HCEC 1CT (cell line): Measurements from ENCODE around the gene FBXL17.

Source experiments
- DNase-seq: peaks from one replicate; pipeline ENCODE4 v3.0.0-alpha.2; 2017

FBXL17 gene

GRCh38 chr5:107982703-107983425 is 399.0 kb downstream of the FBXL17 start:
- no peak for DNase-seq

- no peak for DNase-seq
Measured at GRCh38 chr5:107980923-107981692, 400.8 kb downstream of the FBXL17 start.

GRCh38 chr5:107979900-107980299 is 402.0 kb downstream of the FBXL17 start:
- no peak for DNase-seq

GRCh38 chr5:107979291-107979690 is 402.6 kb downstream of the FBXL17 start:
- peak; percentile 9 for DNase-seq

- DNase-seq: no peak
Measured at GRCh38 chr5:107977550-107978071, 404.3 kb downstream of the FBXL17 start.

- DNase-seq: no peak
Measured at GRCh38 chr5:107975568-107975967, 406.3 kb downstream of the FBXL17 start.

DNA sequence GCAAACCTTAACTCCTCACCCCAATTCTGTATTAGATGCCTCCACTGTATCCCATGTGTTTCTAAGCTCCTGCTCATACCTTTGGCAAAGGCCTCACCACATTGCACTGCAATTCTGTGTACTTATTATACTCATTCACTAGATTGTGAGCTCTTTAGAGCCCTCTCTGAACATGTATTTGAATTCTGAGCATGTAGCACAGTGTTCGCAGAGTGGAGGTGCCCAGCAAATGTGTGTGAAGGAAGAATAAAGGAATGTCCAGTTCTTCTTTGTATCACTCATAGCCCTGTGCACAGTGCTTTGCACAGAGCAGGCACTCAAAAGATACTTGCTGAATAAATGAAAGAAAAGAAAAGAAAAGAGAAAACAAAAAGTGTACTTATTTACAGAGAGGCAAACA is 410.1 kb downstream of the FBXL17 start:
- no peak for DNase-seq

DNA sequence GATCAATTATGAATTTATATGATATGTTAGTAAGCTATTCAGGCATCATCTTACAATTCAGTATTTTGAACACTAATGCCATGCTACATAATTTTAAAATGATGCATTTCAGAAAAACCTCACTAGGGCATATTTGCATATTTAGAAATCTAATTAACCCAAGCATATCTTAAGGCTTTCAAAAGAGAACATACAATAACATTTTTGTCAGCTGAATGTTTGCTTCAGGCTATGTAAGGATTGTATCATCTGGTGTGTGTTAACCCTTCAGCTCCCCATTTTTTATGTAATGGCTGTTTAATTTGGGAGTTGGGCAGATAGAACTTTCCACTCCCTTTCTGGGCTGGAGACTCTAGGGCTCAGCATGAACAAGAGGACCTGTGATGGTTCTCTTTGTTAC is 412.1 kb downstream of the FBXL17 start:
- DNase-seq: no peak

GRCh38 chr5:107968998-107969397 is 412.9 kb downstream of the FBXL17 start:
- peak; percentile 78 for DNase-seq

DNA sequence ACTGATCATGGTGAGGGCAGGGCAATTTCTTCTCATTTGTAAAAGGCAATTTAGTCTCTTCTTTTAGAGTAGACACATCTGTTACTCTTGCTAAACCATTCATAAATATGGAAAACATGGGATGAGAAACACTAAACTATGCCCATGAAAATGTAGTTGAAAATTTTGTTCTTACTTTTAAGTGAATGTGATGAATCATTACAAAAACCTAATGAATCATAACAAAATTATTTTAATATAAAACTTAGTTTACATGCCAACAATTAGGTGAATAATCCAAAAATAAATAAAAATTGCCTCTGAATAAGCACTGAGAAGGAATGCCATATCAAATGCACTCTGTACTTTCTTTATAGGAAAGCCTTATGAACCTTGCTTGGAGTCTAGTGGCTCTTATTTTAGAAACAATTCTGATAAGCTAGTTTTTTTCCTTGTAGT is 413.5 kb downstream of the FBXL17 start:
- peak; percentile 71 for DNase-seq

GRCh38 chr5:107966201-107966600 is 415.7 kb downstream of the FBXL17 start:
- DNase-seq: no peak

GRCh38 chr5:107964722-107965121 is 417.2 kb downstream of the FBXL17 start:
- DNase-seq: no peak

GRCh38 chr5:107959573-107960279 is 422.2 kb downstream of the FBXL17 start:
- no peak for DNase-seq

DNA sequence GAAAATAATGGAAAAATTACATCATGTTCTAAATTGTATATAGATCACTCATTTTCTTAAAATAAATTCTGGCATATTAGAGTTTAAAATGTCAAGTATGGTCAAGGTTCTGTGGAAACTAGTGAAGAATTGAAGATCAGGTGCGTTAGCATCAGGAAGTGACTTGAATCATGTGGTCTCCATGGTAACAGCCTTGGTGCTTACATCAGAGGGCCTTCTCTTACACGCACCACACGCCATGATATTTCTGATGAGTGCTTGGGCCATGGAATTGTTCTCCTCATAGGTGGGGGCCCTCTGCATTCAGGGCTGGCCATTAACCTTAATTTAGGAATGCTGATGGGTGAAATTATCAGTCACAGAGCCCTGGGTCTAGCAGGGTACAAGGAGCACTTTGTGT is 423.0 kb downstream of the FBXL17 start:
- no peak for DNase-seq

DNA sequence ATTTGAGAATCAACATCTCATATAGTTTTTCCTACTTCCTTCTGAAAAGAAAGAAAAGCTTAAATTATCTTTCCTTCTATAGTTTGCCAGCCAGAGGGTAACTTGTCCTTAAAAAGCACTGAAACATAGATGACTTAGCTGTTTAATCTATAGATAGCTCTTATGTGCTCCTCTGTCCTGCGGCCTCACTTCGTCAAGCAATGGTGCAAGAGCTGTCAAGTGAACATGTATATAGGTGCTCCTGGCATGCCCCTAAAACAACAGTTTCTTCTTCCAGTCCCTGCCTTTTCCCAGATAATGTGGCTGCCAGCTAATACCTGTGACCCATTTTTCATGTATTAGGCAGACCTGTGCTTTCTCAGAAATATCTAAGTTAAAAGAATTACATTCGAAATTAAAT is 423.5 kb downstream of the FBXL17 start:
- DNase-seq: no peak

- no peak for DNase-seq
Measured at GRCh38 chr5:107957051-107957450, 424.8 kb downstream of the FBXL17 start.

GRCh38 chr5:107955321-107955720 is 426.6 kb downstream of the FBXL17 start:
- DNase-seq: no peak

DNA sequence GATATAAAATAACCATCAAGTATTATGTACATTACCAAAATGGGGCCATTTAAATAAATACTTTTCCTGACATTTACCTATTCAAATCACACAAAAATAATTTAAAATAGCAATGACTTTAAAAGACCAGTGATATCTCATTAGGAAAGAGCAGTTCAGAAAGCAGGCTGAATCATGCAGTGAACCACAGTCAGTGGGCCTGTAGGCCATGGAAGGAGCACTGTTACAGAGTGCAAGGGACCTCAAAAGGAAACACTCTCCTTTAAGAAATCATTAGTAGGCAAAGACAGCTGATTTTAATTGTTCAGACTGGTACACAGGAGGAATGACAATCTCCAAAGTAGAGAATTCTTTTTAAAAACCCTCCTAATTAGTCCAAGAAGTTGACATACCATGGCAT is 427.6 kb downstream of the FBXL17 start:
- no peak for DNase-seq

DNA sequence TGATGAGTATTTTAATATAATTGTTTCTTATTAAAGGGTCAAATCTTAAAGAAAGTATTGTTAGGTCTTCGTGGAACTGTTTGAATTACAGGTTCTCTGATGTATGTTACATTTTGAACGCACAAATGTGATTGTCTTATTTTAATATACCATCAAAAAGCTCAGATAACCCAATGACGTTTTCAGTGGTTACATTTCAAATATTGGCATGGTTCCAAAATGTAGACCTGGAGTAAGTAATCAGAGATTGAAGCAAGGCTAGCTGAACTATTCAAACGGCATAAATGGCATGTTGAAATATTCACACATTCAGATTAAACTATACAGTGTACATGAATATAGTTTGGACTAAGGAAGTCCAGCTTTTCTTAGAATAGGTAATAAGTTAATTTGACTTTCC is 429.4 kb downstream of the FBXL17 start:
- no peak for DNase-seq

- no peak for DNase-seq
Measured at GRCh38 chr5:107951309-107951708, 430.6 kb downstream of the FBXL17 start.

DNA sequence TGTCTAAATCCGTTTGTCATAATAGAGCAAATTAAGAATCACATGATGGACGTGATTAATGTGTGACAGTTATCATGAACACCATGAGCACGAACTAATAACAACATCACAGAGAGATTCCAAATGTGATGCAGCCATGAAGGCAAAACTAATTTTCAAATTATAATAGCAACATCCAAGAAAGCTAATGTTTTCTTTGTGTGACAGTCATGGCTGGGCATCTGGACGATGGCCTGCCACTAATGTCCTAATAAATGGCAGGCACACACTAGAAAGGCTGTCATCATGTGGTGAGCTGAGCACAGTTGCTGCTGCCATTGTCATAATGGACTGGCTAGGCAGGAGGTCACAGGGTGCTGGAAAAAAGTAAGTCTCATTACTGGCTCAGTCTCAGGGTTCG is 431.1 kb downstream of the FBXL17 start:
- DNase-seq: no peak

GRCh38 chr5:107949688-107950341 is 432.1 kb downstream of the FBXL17 start:
- DNase-seq: no peak

GRCh38 chr5:107948377-107948776 is 433.5 kb downstream of the FBXL17 start:
- no peak for DNase-seq
